HG03342 (cell line): ENCODE measurements around the gene SPTY2D1.
"Not testable (repeated sequence)": the region's sequence is repeated elsewhere in the genome, so short reads cannot be mapped to it uniquely, and the experiment has no call there.

Experiments
- ATAC-seq: cut with Tn5 transposase; IDR thresholded peaks from one replicate; pipeline ENCODE4 v1.9.1; 2021; ENCODE audit warnings: mild to moderate bottlenecking, moderate library complexity; ENCODE audit not compliant: unreplicated experiment

The SPTY2D1 gene

DNA sequence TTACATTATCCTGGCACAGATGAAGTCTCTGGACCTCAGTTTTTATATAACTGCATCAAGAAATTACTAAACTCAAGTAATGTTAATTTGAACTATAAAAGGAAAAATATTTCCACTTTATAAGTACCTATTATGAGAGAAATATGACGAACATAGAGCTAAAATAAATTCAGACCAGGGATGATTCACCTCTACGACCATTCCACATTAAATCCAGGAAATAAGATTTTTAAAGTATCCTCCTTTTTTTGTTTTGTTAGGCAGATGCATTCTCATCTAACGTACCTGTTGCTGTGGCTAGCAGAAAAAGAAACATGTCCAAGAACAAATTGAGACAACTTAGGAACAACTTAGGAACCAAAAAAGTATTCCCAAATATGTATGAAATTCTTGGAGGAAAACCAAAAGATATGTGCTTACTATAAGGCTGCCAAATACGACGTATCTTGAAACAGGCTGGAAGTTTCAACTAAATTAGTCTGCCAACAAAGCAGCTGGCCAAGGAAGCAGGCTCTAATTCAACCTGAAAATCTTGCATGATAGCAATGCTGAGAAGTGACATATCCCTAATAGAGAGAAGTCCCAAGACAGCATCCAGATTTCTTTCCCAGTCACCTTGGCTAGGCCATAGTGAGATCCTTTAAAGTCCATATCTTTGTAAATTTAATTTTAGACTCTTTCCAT, 15.7 kb downstream of the SPTY2D1 start:
- no peak for ATAC-seq

- no peak for ATAC-seq
These were observed 16.3 kb downstream of the SPTY2D1 start for GRCh38 chr11:18617688-18618341.

DNA sequence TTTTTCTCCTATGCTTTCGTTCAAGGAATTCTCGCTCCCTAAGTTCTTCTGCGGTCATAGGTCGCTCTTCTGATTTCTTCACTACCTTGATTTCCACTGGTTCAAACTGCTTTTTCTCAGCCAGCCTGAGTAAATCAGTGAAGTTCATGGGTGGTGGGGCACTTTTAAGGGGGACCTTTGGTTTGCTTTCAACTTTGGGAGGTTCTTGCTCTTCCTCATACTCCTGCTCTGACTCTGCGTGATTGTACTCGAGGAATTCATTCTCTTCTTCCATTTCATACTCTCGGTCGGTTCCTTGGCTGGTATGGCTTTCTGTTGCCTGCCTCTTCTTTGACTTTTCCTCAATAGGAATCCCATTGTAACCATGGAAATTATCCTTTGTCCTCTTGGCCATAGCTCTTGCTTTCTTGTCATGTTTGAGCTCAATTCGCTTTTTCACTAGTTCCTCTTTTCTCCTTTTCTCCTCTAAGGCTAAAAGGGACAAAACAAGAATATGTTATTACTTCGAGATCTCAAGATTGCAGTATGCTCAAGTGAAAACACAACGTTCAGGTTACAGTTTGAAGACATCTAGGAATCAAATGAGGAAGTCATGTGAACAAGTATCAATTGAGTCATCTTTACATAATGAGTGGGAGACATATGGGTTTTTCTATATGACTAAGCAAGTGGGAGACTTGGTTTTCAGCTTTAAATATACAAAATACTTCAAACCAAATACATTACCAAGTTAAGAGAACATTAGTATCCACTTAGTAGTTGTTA, 18.3 kb downstream of the SPTY2D1 start:
- ATAC-seq: peak; percentile 89

DNA sequence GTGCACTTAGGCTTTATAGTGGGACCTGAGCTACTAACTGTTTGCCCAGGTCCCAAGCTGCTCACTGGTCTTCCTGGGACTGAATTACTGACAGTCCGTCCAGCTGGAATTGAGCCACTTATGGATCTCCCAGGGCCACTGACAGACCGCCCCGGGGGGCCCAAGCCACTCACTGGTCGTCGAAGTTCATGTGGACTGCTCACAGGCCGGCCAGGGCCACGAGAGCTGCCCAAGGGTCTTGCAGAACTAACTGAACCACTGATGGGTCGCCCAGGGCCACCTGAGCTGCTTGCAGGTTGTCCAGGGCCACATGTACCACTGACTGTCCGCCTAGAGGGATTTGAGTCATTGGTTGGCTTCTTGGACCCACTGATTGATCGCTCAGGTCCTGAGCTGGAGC, 19.5 kb downstream of the SPTY2D1 start:
- ATAC-seq: no peak

DNA sequence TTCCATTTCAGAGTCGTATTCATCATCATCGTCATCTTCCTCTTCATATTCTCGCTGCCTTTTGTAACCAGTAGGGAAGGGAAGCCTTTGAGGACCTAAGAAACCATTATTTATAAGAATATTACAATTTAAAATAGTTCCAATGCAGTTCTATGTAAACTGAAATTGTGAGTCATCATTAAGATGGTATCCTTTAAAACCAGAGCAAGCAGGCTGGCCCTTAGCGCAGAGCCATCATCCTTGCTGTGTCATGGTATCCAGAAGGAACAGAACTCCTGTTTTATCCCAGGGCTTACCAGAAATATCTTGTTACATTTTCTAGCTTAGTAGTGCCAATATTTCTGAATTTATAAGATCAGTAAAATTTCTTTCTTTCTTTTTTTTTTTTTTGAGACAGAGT, 21.7 kb downstream of the SPTY2D1 start:
- ATAC-seq: no peak

- no peak for ATAC-seq
These were observed 22.9 kb downstream of the SPTY2D1 start for GRCh38 chr11:18611196-18611595.

GRCh38 chr11:18608376-18608775, 25.8 kb downstream of the SPTY2D1 start:
- ATAC-seq: no peak

DNA sequence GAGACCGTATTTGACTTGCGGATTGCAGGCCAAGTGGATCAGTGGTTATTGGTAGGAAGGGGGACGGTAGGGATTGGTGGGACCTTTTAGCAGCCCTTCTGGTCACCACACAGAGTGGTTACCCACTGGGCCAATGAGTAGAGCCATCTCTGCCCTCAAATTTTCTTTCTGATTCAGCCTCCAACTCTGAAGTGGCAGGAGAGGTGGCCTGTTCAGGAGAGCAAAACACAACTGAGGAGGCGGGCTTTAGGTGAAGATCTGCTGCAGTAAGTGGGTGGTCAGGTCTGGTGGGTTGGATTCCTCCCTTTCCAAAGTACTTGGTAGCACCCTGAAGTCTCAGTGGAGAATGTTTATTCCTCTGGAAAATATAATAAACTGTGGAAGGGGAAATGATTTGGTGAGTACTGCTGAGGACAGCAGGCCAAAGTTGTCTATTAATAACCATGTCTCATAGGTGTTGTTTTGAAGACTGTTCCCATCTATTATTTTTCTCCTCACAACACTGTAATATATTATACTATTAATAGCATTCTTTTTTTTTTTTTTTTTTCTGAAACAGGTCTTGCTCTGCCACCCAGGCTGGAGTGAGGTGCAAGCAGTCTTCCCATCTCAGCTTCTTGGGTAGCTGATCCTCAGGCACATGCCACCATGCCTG, 33.1 kb downstream of the SPTY2D1 start:
- ATAC-seq: no peak

GRCh38 chr11:18599739-18600230, 34.4 kb downstream of the SPTY2D1 start, which contains the start of gene MISFA:
Gene MISFA, plus strand, starts transcription at chr11:18599789. Its CDS starts 140 bp downstream, at chr11:18599929.
- ATAC-seq: no peak

GRCh38 chr11:18594999-18595749, 39.0 kb downstream of the SPTY2D1 start:
- ATAC-seq: no peak

DNA sequence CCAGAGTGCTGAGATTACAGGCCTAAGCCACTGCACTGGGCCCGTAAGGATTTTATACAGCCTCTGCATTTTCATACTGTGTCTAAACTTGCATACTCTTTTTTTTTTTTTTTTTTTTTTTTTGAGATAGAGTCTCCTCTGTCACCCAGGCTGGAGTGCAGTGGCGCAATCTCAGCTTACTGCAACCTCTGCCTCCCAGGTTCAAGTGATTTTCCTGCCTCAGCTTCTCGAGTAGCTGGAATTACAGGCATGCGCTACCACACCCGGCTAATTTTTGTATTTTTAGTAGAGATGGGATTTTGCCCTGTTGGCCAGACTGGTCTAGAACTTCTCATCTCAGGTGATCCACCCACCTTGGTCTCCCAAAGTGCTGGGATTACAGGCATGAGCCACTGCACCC, 40.1 kb downstream of the SPTY2D1 start:
- ATAC-seq: not testable (repeated sequence)

- no peak for ATAC-seq
These were observed 43.6 kb downstream of the SPTY2D1 start for GRCh38 chr11:18590571-18590970.

DNA sequence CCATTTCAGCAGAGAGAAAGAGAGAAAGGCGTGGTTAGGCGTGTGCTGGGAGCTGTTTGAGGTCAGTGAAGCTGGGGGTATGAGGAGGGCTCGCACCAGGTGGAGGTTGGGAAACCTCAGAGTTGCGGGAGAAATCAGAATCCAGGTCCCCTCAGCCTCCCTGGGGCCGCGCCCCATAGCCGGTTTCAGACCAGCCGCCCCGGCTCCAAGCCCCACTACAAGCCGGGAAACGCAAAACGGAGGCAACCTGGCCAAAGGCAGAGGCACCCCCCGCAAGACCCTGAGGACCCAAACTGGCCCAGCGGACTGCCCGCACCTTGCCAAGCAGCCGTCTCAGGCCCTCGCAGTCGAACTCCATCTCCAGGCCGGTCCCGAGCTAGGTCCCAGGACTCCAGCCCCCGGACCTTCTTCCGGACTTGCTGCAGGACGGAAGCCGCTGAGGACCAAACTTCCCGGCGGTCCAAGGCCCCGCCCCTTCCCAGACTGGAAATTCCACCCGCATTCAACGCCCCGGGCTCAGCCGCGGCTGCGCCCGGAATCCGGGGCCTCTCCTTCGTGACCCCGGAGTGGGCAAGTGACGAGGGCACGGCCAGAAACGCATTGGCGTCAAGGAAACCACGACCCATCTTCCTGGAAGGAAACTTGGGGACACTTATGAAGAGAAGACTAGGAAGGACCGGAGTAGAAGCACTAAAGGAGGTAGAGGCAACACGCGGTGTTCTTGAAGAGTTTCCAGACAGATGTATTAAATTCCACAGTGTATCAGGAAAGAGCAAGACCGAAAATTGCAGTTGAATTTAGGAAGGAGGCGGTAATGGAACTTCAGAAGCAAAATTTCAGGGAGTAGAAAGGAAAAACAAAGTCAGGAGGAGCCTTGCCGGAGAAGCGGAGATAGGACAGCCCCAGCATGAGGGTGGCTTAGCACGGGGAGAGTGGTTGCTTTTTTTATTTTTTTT, 45.6 kb downstream of the SPTY2D1 start, which contains the start of gene UEVLD:
Gene UEVLD, minus strand, starts transcription at position 438 of the 956 bp plus-strand sequence. Its CDS starts 80 bp downstream, at position 358.
- ATAC-seq: peak; percentile 58

DNA sequence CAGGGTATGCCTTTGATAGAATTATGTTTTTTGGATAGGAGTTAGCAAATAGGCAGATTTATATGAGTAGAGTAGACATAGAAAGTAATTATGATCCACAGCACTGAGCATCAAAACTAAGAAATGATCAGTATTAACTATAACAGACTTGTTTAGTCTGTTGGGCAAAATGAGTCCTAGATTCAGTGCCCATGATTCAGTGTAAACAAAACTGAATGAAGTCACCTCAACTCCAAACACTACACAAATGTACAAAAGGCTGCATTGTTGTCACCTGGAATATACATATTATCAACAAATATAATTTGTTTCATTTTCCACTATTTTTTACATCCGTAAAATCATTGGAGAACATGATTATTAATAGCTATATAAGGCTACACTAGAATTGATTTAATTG, 52.3 kb downstream of the SPTY2D1 start:
- no peak for ATAC-seq

DNA sequence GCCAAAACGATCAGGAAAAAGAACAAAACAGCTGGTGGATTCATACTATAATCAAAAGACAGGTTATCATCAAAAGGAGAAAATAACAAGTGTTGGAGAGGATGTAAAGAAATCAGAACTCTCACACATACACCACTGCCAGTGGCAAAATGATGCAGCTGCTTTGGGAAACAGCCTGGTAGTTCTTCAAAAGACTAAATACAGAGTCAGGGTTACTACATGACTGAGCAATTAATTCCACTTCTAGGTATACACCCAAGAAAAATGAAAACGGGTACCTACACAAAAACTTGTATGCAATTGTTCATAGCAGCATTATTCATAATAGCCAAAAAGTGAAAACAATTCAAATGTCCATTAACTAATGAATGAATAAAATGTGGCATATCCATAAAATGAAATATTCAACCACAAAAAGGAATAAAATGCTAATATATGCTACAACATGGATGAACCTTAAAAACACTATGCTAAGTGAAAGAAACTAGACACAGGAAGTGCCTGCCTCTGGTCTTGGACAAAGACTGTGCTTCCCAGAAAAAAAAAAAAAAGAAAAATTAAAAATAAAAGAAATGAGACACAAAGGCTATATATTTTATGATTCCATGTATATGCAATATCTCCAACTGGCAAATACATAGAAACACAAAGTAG, 53.9 kb downstream of the SPTY2D1 start:
- no peak for ATAC-seq

- ATAC-seq: peak; percentile 78
These were observed 55.1 kb downstream of the SPTY2D1 start for GRCh38 chr11:18578975-18579598.

GRCh38 chr11:18575361-18575760, 58.8 kb downstream of the SPTY2D1 start:
- no peak for ATAC-seq

GRCh38 chr11:18567081-18567480, 67.1 kb downstream of the SPTY2D1 start:
- ATAC-seq: no peak
